ENCODE data around the gene ME3. TPM values are rescaled to one million over a fixed set of nuclear protein-coding genes. Genes with fewer than 3 reads are reported as not detected.

ME3 gene
- total and polyA plus RNA-seq, 2 donors (not counting 1 experiment from before 2014, with no cell fraction given), result 8.8 to 50.7 TPM

DNA sequence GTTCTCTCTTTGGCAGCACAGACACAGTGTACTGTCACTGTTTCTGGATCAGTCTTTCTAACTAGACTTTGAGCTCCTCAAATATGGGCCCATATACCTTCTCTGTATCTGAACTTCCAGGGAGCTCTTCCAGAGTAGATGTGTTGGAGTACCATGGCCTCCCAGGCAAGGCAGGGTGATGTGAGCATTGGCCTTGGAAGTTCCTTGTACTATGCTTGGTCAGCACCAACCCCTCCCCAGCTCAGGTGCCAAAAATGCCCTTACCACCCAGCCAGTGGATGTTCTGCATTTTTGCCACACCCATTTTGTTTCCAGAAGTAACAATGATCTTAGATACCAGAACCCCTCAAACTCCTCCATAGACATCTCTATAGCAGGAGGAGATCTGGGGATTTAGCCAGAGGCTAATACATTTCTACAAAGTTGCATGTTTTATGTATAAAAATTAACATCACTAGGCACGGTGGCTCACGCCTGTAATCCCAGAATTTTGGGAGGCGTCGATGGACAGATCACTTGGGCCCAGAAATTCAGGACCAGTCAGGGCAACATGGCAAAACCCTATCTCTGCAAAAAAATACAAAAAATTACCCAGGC is 165.1 kb downstream of the ME3 start:
- Histone ChIP-seq H2AFZ (ENCODE audit: low read length) (no peak overlapping the region), H3K79me2 (ENCODE audit: control insufficient read depth, insufficient read depth, low read length) (no peaks in the 10 kb centered on the region), H3K27me3 (ENCODE audit: control insufficient read depth, insufficient read depth, low read length) (no peaks in the 10 kb centered on the region), H4K20me1 (ENCODE audit: control insufficient read depth, extremely low read depth, insufficient read depth, low read length) (no peaks in the 10 kb centered on the region), H3K9me3 (ENCODE audit: control insufficient read depth, insufficient read depth, low read depth, low read length) (no peaks in the 10 kb centered on the region), H3K4me3 (replicated peaks in 1 of 4; ENCODE audit: control extremely low read depth in 1 of 4, insufficient read depth in 1 of 4, low read depth in 3 of 4, low read length in 4 of 4) (no peak overlapping the region), H3K9ac (ENCODE audit: insufficient read depth, low read length) (no peak overlapping the region), H3K4me1 (ENCODE audit: control insufficient read depth, extremely low read depth, insufficient read depth, low read length) (peaks cover 4% of the 10 kb centered on the region), H3K27ac (ENCODE audit: insufficient read depth, low read length) (no peak overlapping the region), H3K4me2 (ENCODE audit: extremely low read depth, insufficient read depth, low read length) (no peak overlapping the region), H3K36me3 (ENCODE audit: control insufficient read depth, insufficient read depth, low read length) (no peaks in the 10 kb centered on the region)
- no peak for TF ChIP-seq EZH2 (IDR thresholded peaks at IDR 0.05; ENCODE audit: low read length, missing control alignments)
- TF ChIP-seq, protein P1, sequence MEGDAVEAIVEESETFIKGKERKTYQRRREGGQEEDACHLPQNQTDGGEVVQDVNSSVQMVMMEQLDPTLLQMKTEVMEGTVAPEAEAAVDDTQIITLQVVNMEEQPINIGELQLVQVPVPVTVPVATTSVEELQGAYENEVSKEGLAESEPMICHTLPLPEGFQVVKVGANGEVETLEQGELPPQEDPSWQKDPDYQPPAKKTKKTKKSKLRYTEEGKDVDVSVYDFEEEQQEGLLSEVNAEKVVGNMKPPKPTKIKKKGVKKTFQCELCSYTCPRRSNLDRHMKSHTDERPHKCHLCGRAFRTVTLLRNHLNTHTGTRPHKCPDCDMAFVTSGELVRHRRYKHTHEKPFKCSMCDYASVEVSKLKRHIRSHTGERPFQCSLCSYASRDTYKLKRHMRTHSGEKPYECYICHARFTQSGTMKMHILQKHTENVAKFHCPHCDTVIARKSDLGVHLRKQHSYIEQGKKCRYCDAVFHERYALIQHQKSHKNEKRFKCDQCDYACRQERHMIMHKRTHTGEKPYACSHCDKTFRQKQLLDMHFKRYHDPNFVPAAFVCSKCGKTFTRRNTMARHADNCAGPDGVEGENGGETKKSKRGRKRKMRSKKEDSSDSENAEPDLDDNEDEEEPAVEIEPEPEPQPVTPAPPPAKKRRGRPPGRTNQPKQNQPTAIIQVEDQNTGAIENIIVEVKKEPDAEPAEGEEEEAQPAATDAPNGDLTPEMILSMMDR (conservative IDR thresholded peaks at IDR 0.05 in 1 of 2, IDR thresholded peaks at IDR 0.05 in 1 of 2; ENCODE audit: low read depth in 1 of 2, low read length in 2 of 2), result no peak
- DNase-seq (ENCODE audit: low read depth in 2 of 2), result no peak

DNA sequence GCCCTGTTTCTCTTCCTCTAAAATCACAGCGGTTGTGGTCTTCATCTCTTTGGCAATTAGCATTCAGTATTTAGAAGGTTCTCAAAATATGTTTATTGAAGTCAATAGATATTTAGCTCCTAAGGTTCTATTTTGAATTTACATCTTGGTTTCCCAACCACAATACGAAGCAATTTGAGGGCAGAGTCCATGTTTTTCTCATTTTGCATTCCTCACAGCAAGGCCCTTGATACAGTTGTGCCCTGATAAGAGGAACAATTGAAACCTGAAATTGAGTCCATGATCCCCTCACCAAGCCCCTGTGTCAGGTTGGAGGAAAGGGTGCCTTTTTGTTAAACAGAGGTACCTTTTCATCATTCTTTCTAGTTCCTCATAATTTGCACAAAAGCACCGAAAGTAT is 166.2 kb downstream of the ME3 start:
- Histone ChIP-seq H3K9me3 (ENCODE audit: control insufficient read depth, insufficient read depth, low read depth, low read length) (no peaks in the 10 kb centered on the region), H3K9ac (ENCODE audit: insufficient read depth, low read length) (no peak overlapping the region), H3K79me2 (ENCODE audit: control insufficient read depth, insufficient read depth, low read length) (no peaks in the 10 kb centered on the region), H3K4me2 (ENCODE audit: extremely low read depth, insufficient read depth, low read length) (no peak overlapping the region), H2AFZ (ENCODE audit: low read length) (no peak overlapping the region), H3K36me3 (ENCODE audit: control insufficient read depth, insufficient read depth, low read length) (no peaks in the 10 kb centered on the region), H4K20me1 (ENCODE audit: control insufficient read depth, extremely low read depth, insufficient read depth, low read length) (no peaks in the 10 kb centered on the region), H3K27me3 (ENCODE audit: control insufficient read depth, insufficient read depth, low read length) (no peaks in the 10 kb centered on the region), H3K4me3 (replicated peaks in 1 of 4; ENCODE audit: control extremely low read depth in 1 of 4, insufficient read depth in 1 of 4, low read depth in 3 of 4, low read length in 4 of 4) (no peak overlapping the region), H3K4me1 (ENCODE audit: control insufficient read depth, extremely low read depth, insufficient read depth, low read length) (peaks cover 3% of the 10 kb centered on the region), H3K27ac (ENCODE audit: insufficient read depth, low read length) (no peak overlapping the region)
- no peak for DNase-seq (ENCODE audit: low read depth in 2 of 2)
- TF ChIP-seq EZH2 (IDR thresholded peaks at IDR 0.05; ENCODE audit: low read length, missing control alignments), result no peak
- TF ChIP-seq, protein P1 (conservative IDR thresholded peaks at IDR 0.05 in 1 of 2, IDR thresholded peaks at IDR 0.05 in 1 of 2; ENCODE audit: low read depth in 1 of 2, low read length in 2 of 2), result no peak

DNA sequence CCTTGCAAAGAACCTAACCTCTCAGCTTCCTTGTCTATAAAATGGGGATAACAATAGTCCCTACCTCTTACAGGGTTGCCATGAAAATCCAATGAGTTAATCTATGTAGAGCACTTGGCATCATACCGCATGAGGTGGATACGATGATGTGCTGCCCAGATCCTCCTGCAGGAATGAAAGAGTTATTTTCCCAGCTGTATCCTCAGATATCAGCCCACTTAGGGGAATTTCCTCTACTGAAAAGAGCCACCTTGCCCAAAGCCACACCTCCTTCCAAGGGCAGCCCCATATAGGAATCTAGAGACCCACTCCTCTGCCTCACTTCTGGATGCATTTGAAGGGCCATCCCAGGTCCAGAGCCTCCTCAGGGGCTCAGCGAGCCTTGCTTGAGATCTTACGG is 169.3 kb downstream of the ME3 start:
- no peak for DNase-seq (ENCODE audit: low read depth in 2 of 2)
- Histone ChIP-seq H2AFZ (ENCODE audit: low read length) (no peak overlapping the region), H3K27ac (ENCODE audit: insufficient read depth, low read length) (no peak overlapping the region), H4K20me1 (ENCODE audit: control insufficient read depth, extremely low read depth, insufficient read depth, low read length) (no peaks in the 10 kb centered on the region), H3K9me3 (ENCODE audit: control insufficient read depth, insufficient read depth, low read depth, low read length) (no peaks in the 10 kb centered on the region), H3K36me3 (ENCODE audit: control insufficient read depth, insufficient read depth, low read length) (no peaks in the 10 kb centered on the region), H3K79me2 (ENCODE audit: control insufficient read depth, insufficient read depth, low read length) (no peaks in the 10 kb centered on the region), H3K4me3 (replicated peaks in 1 of 4; ENCODE audit: control extremely low read depth in 1 of 4, insufficient read depth in 1 of 4, low read depth in 3 of 4, low read length in 4 of 4) (no peak overlapping the region), H3K27me3 (ENCODE audit: control insufficient read depth, insufficient read depth, low read length) (no peaks in the 10 kb centered on the region), H3K9ac (ENCODE audit: insufficient read depth, low read length) (no peak overlapping the region), H3K4me2 (ENCODE audit: extremely low read depth, insufficient read depth, low read length) (no peak overlapping the region), H3K4me1 (ENCODE audit: control insufficient read depth, extremely low read depth, insufficient read depth, low read length) (no peaks in the 10 kb centered on the region)
- TF ChIP-seq, protein P1 (conservative IDR thresholded peaks at IDR 0.05 in 1 of 2, IDR thresholded peaks at IDR 0.05 in 1 of 2; ENCODE audit: low read depth in 1 of 2, low read length in 2 of 2), result no peak
- no peak for TF ChIP-seq EZH2 (IDR thresholded peaks at IDR 0.05; ENCODE audit: low read length, missing control alignments)

All from fibroblast of lung (primary cell).